A549 (cell line): ENCODE data around the gene RAI14. TPM values are rescaled to one million over a fixed set of nuclear protein-coding genes. Genes with fewer than 3 reads are reported as not detected.
A peak's percentile ranks its signal among the peaks of the same experiment; 100 is the strongest.

Experiments
- ATAC-seq, 2 experiments: fragments of 200-7000 bp in 1 of 2; fragments of >200 bp in 1 of 2; cut with Nextera tagmentation in 1 of 2; cut with Tn5 transposase in 1 of 2; 3 replicates each; pipeline versions ENCODE4 v1.8.0 to v1.9.1; 2018 to 2020; ENCODE audit warnings: mild to moderate bottlenecking in 1 of 2, moderate library complexity in 1 of 2
- CTCF ChIA-PET: fragments of 300-600 bp; sonication (Branson Sonifier 250); formaldehyde crosslinking; extraction: SDS; loops from one replicate; lab custom pipeline; 2021; ENCODE audit warnings: antibody characterized with exemption, inconsistent platforms; lab: Yijun Ruan, JAX
- POLR2A ChIA-PET: fragments of 350-600 bp; formaldehyde crosslinking; extraction: SDS; loops from one replicate; lab custom pipeline; 2021; ENCODE audit warnings: antibody characterized with exemption, inconsistent platforms; lab: Yijun Ruan, JAX
- DNase-seq, 2 experiments: peaks; one replicate each; pipeline versions ENCODE4 v3.0.0 to v3.0.0-alpha.2; 2011 to 2016; ENCODE audit warnings: low read depth in 1 of 2, low spot score in 1 of 2
- FAIRE-seq: peaks from 2 replicates; lab custom pipeline; 2011; peaks lifted over from hg19 to GRCh38; lab: Jason Lieb, UNC
- H3K27ac ChIP-seq, 2 experiments: fragments of >200 bp; sonication (Bioruptor Twin); formaldehyde crosslinking; 3 replicates each; pipeline ENCODE4 v1.5.1; 2016 to 2017
- H3K4me1 ChIP-seq: fragments of >200 bp; sonication (Bioruptor Twin); formaldehyde crosslinking; 3 replicates; pipeline ENCODE4 v1.6.1; 2016
- H3K4me2 ChIP-seq: fragments of >200 bp; sonication (Bioruptor Twin); formaldehyde crosslinking; 3 replicates; pipeline ENCODE4 v1.6.1; 2016
- H3K4me3 ChIP-seq: fragments of >200 bp; sonication (Bioruptor Twin); formaldehyde crosslinking; 3 replicates; pipeline ENCODE4 v1.5.1; 2016
- H3K9me3 ChIP-seq: fragments of >200 bp; sonication (Bioruptor Twin); formaldehyde crosslinking; 3 replicates; pipeline ENCODE4 v1.6.1; 2016
- ATOH8 ChIP-seq: fragments of 250-450 bp; sonication (Bioruptor Pico); IDR thresholded peaks from 2 replicates; pipeline ENCODE4 v1.5.0; 2020; ENCODE audit warnings: low read depth, mild to moderate bottlenecking, moderate library complexity
- BHLHE40 ChIP-seq: IDR thresholded peaks from 2 replicates; pipeline ENCODE4 v1.6.1; 2012; ENCODE audit warnings: low read depth, low read length, inconsistent platforms
- CHD2 ChIP-seq: fragments of 150-350 bp; IDR thresholded peaks from 2 replicates; pipeline ENCODE4 v1.6.1; 2014; ENCODE audit warnings: low read length; ENCODE audit not compliant: partially characterized antibody
- E2F6 ChIP-seq: IDR thresholded peaks from 2 replicates; pipeline ENCODE4 v1.6.1; 2012; ENCODE audit warnings: low read depth, borderline replicate concordance
- EHF ChIP-seq: fragments of 250-450 bp; sonication (Bioruptor Pico); IDR thresholded peaks from 2 replicates; pipeline ENCODE4 v1.5.0; 2020; ENCODE audit warnings: mild to moderate bottlenecking
- EP300 ChIP-seq, 2 experiments: fragments of >200 bp; sonication (Bioruptor Twin); formaldehyde crosslinking; IDR thresholded peaks; 2 replicates in 1 of 2; 3 replicates in 1 of 2; pipeline ENCODE4 v1.6.1; 2016 to 2017
- GATA3 ChIP-seq: IDR thresholded peaks from 2 replicates; pipeline ENCODE4 v1.6.1; 2012; ENCODE audit warnings: borderline replicate concordance
- HDAC2 ChIP-seq: fragments of 200-600 bp; sonication (generic); IDR thresholded peaks from 2 replicates; pipeline ENCODE4 v1.6.1; 2016
- HES2 ChIP-seq: fragments of >200 bp; sonication (Bioruptor Twin); formaldehyde crosslinking; IDR thresholded peaks from 2 replicates; pipeline ENCODE4 v1.6.1; 2016
- HOXB13 ChIP-seq: fragments of 250-450 bp; sonication (Bioruptor Pico); IDR thresholded peaks from 2 replicates; pipeline ENCODE4 v1.5.0; 2020; ENCODE audit warnings: low read depth, mild to moderate bottlenecking, moderate library complexity
- KDM1A ChIP-seq: fragments of 200-600 bp; sonication (generic); IDR thresholded peaks from 2 replicates; pipeline ENCODE4 v1.6.1; 2016; ENCODE audit warnings: low read depth, mild to moderate bottlenecking
- MAFK ChIP-seq: fragments of 450-650 bp; IDR thresholded peaks from 2 replicates; pipeline ENCODE4 v1.6.1; 2014; ENCODE audit not compliant: partially characterized antibody
- MAZ ChIP-seq: fragments of 150-350 bp; IDR thresholded peaks from 2 replicates; pipeline ENCODE4 v1.6.1; 2014; ENCODE audit warnings: antibody characterized with exemption, low read depth, low read length, borderline replicate concordance
- NFE2L2 ChIP-seq: fragments of 150-350 bp; conservative IDR thresholded peaks from 2 replicates; pipeline ENCODE4 v1.6.1; 2014; ENCODE audit warnings: low read length
- POLR2A ChIP-seq: IDR thresholded peaks from 2 replicates; pipeline ENCODE4 v1.6.1; 2012; ENCODE audit warnings: mild to moderate bottlenecking, low read length
- REST ChIP-seq: fragments of 200-600 bp; sonication (generic); IDR thresholded peaks from 2 replicates; pipeline ENCODE4 v1.6.1; 2016; ENCODE audit warnings: antibody characterized with exemption, mild to moderate bottlenecking, moderate library complexity
- RFX5 ChIP-seq: fragments of 450-650 bp; IDR thresholded peaks from 2 replicates; pipeline ENCODE4 v1.7.1; 2014; ENCODE audit warnings: antibody characterized with exemption, mild to moderate bottlenecking, moderate library complexity
- RNF2 ChIP-seq: fragments of 200-600 bp; sonication (generic); IDR thresholded peaks from 2 replicates; pipeline ENCODE4 v1.6.1; 2016; ENCODE audit warnings: low read depth, mild to moderate bottlenecking, antibody characterized with exemption, moderate library complexity, borderline replicate concordance
- TFCP2L1 ChIP-seq: fragments of 250-450 bp; sonication (Bioruptor Pico); IDR thresholded peaks from 2 replicates; pipeline ENCODE4 v1.5.0; 2021; ENCODE audit warnings: mild to moderate bottlenecking
- USF2 ChIP-seq: fragments of 450-650 bp; IDR thresholded peaks from 2 replicates; pipeline ENCODE4 v1.6.1; 2014; ENCODE audit warnings: antibody characterized with exemption
- ZC3H11A ChIP-seq: fragments of 450-650 bp; IDR thresholded peaks from 2 replicates; pipeline ENCODE4 v1.6.1; 2014; ENCODE audit warnings: antibody characterized with exemption, mild to moderate bottlenecking
- ZFP36 ChIP-seq: fragments of 450-650 bp; IDR thresholded peaks from 2 replicates; pipeline ENCODE4 v1.6.1; 2014; ENCODE audit warnings: borderline replicate concordance; ENCODE audit not compliant: partially characterized antibody
- WGBS: methylation state at CpG from one replicate; pipeline ENCODE4 v1.1.6; 2017; ENCODE audit errors: missing lambda C conversion rate; 5-methylcytosine and 5-hydroxymethylcytosine counted together
- polyA plus RNA-seq, 4 experiments: library from polyadenylated mRNA; depleted of rRNA in 3 of 4; stranded (reverse); fragments of >200 nt; fragmentation: RNase III in 1 of 4; extraction: RNeasy Plus Mini Kit Qiagen cat#74134 plus additional on column Dnase treatment in 1 of 4; gene quantifications; 2 replicates in 3 of 4; 3 replicates in 1 of 4; pipeline ENCODE4 v1.2.3, GENCODE V29; 2011 to 2017

The RAI14 gene
- polyA plus RNA-seq, 2 of the 4 experiments (the other 2 are of a cell fraction) = 71.9 to 97.7 TPM

- WGBS = 81% methylated on average over 1 of the region's 1 CpG
- ATAC-seq (peak in 1 of 2 experiments; percentile 31; a peak in 2 of 6 replicates), FAIRE-seq (no peak), DNase-seq (no peak)
- H3K4me2 ChIP-seq = peak overlapping the region; percentile 40
- peaks cover 68% of the 10 kb centered on the region for H3K4me1 ChIP-seq
- TF ChIP-seq POLR2A = no peak
- no peak for TF ChIP-seq TFCP2L1 (CRISPR knock-in tag)
- TF ChIP-seq EP300 (IDR thresholded peaks at IDR 0.05) = no peak
- TF ChIP-seq BHLHE40 = no peak
- TF ChIP-seq EHF (CRISPR knock-in tag) = no peak
- no peak for TF ChIP-seq MAFK
- no peak for TF ChIP-seq REST
- TF ChIP-seq CHD2 = no peak
- no peak for TF ChIP-seq MAZ
- no peak for TF ChIP-seq KDM1A
- TF ChIP-seq E2F6 = no peak
- no peak for TF ChIP-seq ZFP36
- no peak for TF ChIP-seq USF2
- no peak for TF ChIP-seq RFX5
- no peak for TF ChIP-seq HDAC2
- TF ChIP-seq ATOH8 (CRISPR knock-in tag) = no peak
- no peak for TF ChIP-seq HOXB13
- TF ChIP-seq NFE2L2 = no peak
- no peak for TF ChIP-seq RNF2
- no peak for TF ChIP-seq GATA3
- no peaks in the 10 kb centered on the region for H3K9me3 ChIP-seq
- H3K4me3 ChIP-seq = no peak overlapping the region
- ChIA-PET CTCF (interaction anchor here (0.7 to 1.4 kb wide), 5 partner anchors 38 to 209 kb away, joined by 3 to 5 read pairs (median 3); no protein-coding TSS in a partner anchor), POLR2A (no interaction called here)
- peak overlapping the region in 1 of 2 experiments; percentile 63; a peak in 3 of 6 replicates for H3K27ac ChIP-seq
Observed at GRCh38 chr5:34695275-34696027, 39.3 kb downstream of the RAI14 start.

- Histone ChIP-seq H3K4me1 (peaks cover 71% of the 10 kb centered on the region), H3K4me2 (no peak overlapping the region), H3K9me3 (no peaks in the 10 kb centered on the region), H3K27ac (0 out of 6 replicates have a peak overlapping the region, but pooled peaks of 1 of the 2 experiments have one; percentile 0)
- no peak for ATAC-seq
- no peak for FAIRE-seq
- POLR2A ChIA-PET = no interaction called here
- WGBS = 96% methylated on average over 3 of the region's 3 CpGs
- no peak for DNase-seq
- CTCF ChIA-PET = interaction anchor here (1.2 to 1.4 kb wide), 3 partner anchors 11 to 174 kb away, joined by 3 read pairs; no protein-coding TSS in a partner anchor
- TF ChIP-seq BHLHE40 = no peak
- TF ChIP-seq EP300 (IDR thresholded peaks at IDR 0.05) = no peak
- no peak for TF ChIP-seq ZC3H11A
- no peak for TF ChIP-seq HES2
- TF ChIP-seq, all 56 proteins: peak for 0
- H3K4me3 ChIP-seq = no peak overlapping the region
Observed at GRCh38 chr5:34697308-34698108, 41.4 kb downstream of the RAI14 start.
